Body of pancreas (tissue), 4 donors: ENCODE measurements around the gene POT1. TPM values are rescaled to one million over a fixed set of nuclear protein-coding genes. Genes with fewer than 3 reads are reported as not detected.

Experiments used
- ATAC-seq: fragments of 150-250 bp; one replicate; pipeline ENCODE4 v1.9.1; 2016
- DNase-seq, 4 donors: peaks; one replicate each; pipeline ENCODE4 v3.0.0-alpha.2; 2019
- H3K27ac ChIP-seq, 4 donors: fragments of 200-600 bp; sonication (generic); 1 replicate in 3 of 4; 2 replicates in 1 of 4; pipeline versions ENCODE4 v1.5.1 to v1.6.1; 2016 to 2019; ENCODE audit warnings: mild to moderate bottlenecking in 1 of 4, mixed read lengths in 1 of 4, moderate library complexity in 1 of 4
- H3K27me3 ChIP-seq, 2 donors: fragments of 200-600 bp; sonication (generic); one replicate each; pipeline ENCODE4 v1.6.0; 2016; ENCODE audit warnings: mild to moderate bottlenecking in 1 of 2
- H3K36me3 ChIP-seq, 2 donors: fragments of 200-600 bp; sonication (generic); replicated peaks in 1 of 2; 2 replicates each; pipeline ENCODE4 v1.5.1; 2016; ENCODE audit warnings: low read depth in 2 of 2; ENCODE audit not compliant: insufficient read depth in 1 of 2
- H3K4me1 ChIP-seq: fragments of 200-600 bp; sonication (generic); one replicate; pipeline ENCODE4 v1.6.0; 2016
- H3K4me3 ChIP-seq, 2 donors: fragments of 200-600 bp; sonication (generic); 1 replicate in 1 of 2; 2 replicates in 1 of 2; pipeline ENCODE4 v1.5.1; 2016 to 2019
- H3K9me3 ChIP-seq, 3 donors: fragments of 200-600 bp; sonication (generic); 1 replicate in 2 of 3; 2 replicates in 1 of 3; pipeline ENCODE4 v1.5.1; 2016
- POLR2A ChIP-seq, 3 donors: fragments of 450-650 bp; IDR thresholded peaks; one replicate each; pipeline ENCODE4 v1.6.1; 2016; ENCODE audit warnings: antibody characterized with exemption in 3 of 3, mild to moderate bottlenecking in 2 of 3
- WGBS, 2 donors: methylation state at CpG; one replicate each; pipeline ENCODE4 v1.1.5; 2017; 5-methylcytosine and 5-hydroxymethylcytosine counted together
- intact Hi-C: fragments of 100-400 bp; cut with DNase I; formaldehyde crosslinking; loops from one replicate; pipeline ENCODE4 v1.15.1; 2023
- total RNA-seq, 2 donors: library from RNA; depleted of rRNA; stranded (reverse); fragments of >200 nt; gene quantifications; one replicate each; pipeline ENCODE4 v1.1.0, GENCODE V29; 2016
- TF ChIP-seq, protein P1 (sequence below), 7 experiments: fragments of 450-650 bp in 4 of 7; fragments of 200-600 bp in 3 of 7; sonication (generic) in 3 of 7; IDR thresholded peaks; one replicate each; pipeline ENCODE4 v1.5.1; 2016 to 2019; ENCODE audit warnings: antibody characterized with exemption in 7 of 7

Gene POT1
- total RNA-seq, 2 donors from 2014 or later, result 3.3 to 5.4 TPM

DNA sequence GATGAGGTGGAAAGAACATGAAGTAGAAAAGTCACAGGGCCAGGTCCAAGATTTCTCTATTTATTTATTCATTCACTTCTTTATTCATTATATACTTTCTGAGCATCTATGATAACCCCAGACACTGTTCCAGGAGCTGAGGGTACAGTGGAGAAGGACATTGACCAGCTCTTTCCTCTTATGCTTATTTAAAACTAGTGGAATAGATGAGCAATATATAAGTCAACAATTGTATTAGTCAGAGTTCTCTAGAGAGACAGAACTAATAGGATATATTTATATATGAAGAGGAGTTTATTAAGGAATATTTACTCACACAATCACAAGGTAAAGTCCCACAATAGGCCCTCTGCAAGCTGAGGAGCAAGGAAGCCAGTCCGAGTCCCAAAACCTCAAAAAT is 149.0 kb downstream of the POT1 start:
- no peaks in the 10 kb centered on the region for H3K9me3 ChIP-seq
- ATAC-seq (no peak), DNase-seq (no peak)
- intact Hi-C loops, result loop anchor here (10.0 kb wide), 1 partner anchor 606 kb away; no protein-coding TSS in a partner anchor
- WGBS, 2 donors, result 82 to 92% methylated on average over 1 of the region's 1 CpG
- H3K27ac ChIP-seq, result no peak overlapping the region
- H3K4me1 ChIP-seq, result no peaks in the 10 kb centered on the region
- no peak for TF ChIP-seq POLR2A (IDR thresholded peaks at IDR 0.05)
- TF ChIP-seq, protein P1, sequence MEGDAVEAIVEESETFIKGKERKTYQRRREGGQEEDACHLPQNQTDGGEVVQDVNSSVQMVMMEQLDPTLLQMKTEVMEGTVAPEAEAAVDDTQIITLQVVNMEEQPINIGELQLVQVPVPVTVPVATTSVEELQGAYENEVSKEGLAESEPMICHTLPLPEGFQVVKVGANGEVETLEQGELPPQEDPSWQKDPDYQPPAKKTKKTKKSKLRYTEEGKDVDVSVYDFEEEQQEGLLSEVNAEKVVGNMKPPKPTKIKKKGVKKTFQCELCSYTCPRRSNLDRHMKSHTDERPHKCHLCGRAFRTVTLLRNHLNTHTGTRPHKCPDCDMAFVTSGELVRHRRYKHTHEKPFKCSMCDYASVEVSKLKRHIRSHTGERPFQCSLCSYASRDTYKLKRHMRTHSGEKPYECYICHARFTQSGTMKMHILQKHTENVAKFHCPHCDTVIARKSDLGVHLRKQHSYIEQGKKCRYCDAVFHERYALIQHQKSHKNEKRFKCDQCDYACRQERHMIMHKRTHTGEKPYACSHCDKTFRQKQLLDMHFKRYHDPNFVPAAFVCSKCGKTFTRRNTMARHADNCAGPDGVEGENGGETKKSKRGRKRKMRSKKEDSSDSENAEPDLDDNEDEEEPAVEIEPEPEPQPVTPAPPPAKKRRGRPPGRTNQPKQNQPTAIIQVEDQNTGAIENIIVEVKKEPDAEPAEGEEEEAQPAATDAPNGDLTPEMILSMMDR (IDR thresholded peaks at IDR 0.05), result no peak
- H3K4me3 ChIP-seq, result no peak overlapping the region
- H3K27me3 ChIP-seq, result no peaks in the 10 kb centered on the region
- no peaks in the 10 kb centered on the region for H3K36me3 ChIP-seq

DNA sequence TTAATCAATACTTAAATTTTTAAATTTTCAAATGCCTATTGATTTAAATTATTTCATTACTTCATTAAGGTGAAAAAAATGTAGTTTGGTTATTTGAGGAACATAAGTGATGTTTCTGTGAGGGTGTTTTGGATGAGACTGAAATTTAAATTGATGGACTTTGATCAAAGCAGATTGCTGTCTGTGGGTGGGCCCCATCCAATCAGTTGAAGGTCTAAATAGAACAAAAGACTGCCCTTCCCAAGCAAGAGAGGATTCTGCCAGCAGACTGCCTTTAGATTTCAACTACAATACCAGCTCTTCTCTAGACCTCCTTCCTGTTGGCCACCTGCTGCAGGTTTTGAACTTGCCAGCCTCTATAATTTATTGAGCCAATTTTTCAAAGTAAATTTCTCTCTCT is 149.6 kb downstream of the POT1 start:
- Histone ChIP-seq H3K4me3 (no peak overlapping the region), H3K36me3 (no peaks in the 10 kb centered on the region), H3K4me1 (no peaks in the 10 kb centered on the region), H3K27ac (no peak overlapping the region), H3K9me3 (no peaks in the 10 kb centered on the region), H3K27me3 (no peaks in the 10 kb centered on the region)
- DNase-seq, result no peak
- TF ChIP-seq POLR2A (IDR thresholded peaks at IDR 0.05), result no peak
- TF ChIP-seq, protein P1 (IDR thresholded peaks at IDR 0.05), result no peak
- ATAC-seq, result no peak
- intact Hi-C loops, result loop anchor here (10.0 kb wide), 1 partner anchor 605 kb away; no protein-coding TSS in a partner anchor

DNA sequence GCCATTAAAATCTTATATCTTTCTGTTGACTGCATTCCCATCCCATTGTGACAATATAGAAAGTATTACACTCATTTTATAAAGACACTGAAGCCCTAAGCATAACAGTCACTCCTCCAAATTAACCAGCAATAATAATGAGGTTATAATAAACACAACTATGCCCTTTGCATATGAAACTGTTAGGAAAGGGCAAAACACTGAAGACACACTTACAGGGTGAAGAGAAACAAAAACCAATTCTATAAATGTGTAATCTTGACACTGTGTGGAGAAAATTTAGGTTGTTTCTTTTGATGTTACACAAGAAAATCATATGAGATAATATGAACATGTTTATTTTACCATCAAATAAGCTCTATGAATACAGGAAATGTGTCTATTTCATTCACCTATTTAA is 150.0 kb downstream of the POT1 start:
- DNase-seq (no peak), ATAC-seq (no peak)
- H3K27me3 ChIP-seq, result no peaks in the 10 kb centered on the region
- H3K36me3 ChIP-seq, result no peaks in the 10 kb centered on the region
- H3K4me1 ChIP-seq, result no peaks in the 10 kb centered on the region
- TF ChIP-seq, protein P1 (IDR thresholded peaks at IDR 0.05), result no peak
- TF ChIP-seq POLR2A (IDR thresholded peaks at IDR 0.05), result no peak
- no peaks in the 10 kb centered on the region for H3K9me3 ChIP-seq
- no peak overlapping the region for H3K4me3 ChIP-seq
- intact Hi-C loops, result loop anchor here (10.0 kb wide), 1 partner anchor 605 kb away; no protein-coding TSS in a partner anchor
- H3K27ac ChIP-seq, result no peak overlapping the region

DNA sequence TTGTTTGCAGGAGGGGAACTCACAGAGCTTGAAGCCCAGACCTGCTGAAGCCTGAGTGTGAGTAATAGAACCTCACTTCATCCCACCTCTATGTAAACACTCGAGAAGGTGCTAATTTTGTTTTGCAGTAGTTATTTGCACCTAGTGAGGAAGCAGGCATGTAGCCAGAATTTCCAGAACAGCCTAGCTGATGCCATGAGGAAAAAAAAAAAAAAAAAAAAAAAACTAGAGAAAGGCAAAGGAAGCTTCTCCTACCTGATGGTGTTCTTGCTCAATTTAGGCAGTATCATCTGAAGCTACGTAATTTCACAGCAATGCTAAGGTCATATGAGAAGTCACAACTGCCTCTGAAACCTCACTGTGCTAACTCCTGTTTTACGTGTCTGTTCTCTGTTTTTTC is 150.4 kb downstream of the POT1 start:
- intact Hi-C loops, result no loop called here
- DNase-seq (no peak), ATAC-seq (no peak)
- Histone ChIP-seq H3K36me3 (no peaks in the 10 kb centered on the region), H3K27me3 (no peaks in the 10 kb centered on the region), H3K4me3 (no peak overlapping the region), H3K27ac (no peak overlapping the region), H3K9me3 (no peaks in the 10 kb centered on the region), H3K4me1 (no peaks in the 10 kb centered on the region)
- WGBS, 2 donors, result 61 to 62% methylated on average over 3 of the region's 3 CpGs
- no peak for TF ChIP-seq POLR2A (IDR thresholded peaks at IDR 0.05)
- TF ChIP-seq, protein P1 (IDR thresholded peaks at IDR 0.05), result no peak

DNA sequence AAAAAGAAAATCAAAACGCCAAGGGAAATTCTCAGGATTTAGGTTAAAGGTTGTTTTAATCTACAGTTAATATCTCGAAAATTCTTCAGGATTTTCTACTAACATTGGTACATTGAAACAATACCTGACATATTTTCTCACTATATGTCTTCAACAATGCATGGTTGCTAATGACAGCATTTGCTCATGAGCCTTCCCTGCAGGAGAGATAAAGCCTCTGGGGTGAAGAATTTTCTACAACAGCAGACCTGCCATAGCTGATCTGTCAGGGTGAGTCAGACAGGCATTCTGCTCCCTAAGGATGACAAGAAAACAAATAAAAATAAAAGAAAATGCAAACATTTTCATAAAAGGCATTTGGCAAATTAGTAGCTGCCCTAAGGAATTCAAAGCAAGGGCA is 152.4 kb downstream of the POT1 start:
- intact Hi-C loops, result no loop called here
- no peak for TF ChIP-seq POLR2A (IDR thresholded peaks at IDR 0.05)
- TF ChIP-seq, protein P1 (IDR thresholded peaks at IDR 0.05), result no peak

More for the DNA sequence above, 152.4 kb downstream of the POT1 start:
- Histone ChIP-seq H3K36me3 (no peaks in the 10 kb centered on the region), H3K9me3 (no peaks in the 10 kb centered on the region), H3K4me1 (no peaks in the 10 kb centered on the region), H3K4me3 (no peak overlapping the region), H3K27me3 (no peaks in the 10 kb centered on the region), H3K27ac (no peak overlapping the region)
- 65 to 68% methylated on average over 2 of the region's 2 CpGs for WGBS, 2 donors
- ATAC-seq, result no peak
- no peak for DNase-seq
